Type B pancreatic cell (in vitro differentiated cells): ENCODE data around the gene HPX. TPM values are rescaled to one million over a fixed set of nuclear protein-coding genes. Genes with fewer than 3 reads are reported as not detected.
A peak's percentile ranks its signal among the peaks of the same experiment; 100 is the strongest.

Experiments used
- DNase-seq: peaks from one replicate; pipeline ENCODE4 v3.0.0; 2021; ENCODE audit warnings: mixed read lengths; ENCODE audit not compliant: unreplicated experiment; ENCODE audit errors: extremely low spot score
- H3K27ac Mint-ChIP-seq: 2 replicates; pipeline ENCODE4 v1.8.0; 2021; ENCODE audit warnings: mild to moderate bottlenecking, mixed read lengths
- H3K27me3 Mint-ChIP-seq: 2 replicates; pipeline ENCODE4 v1.8.0; 2021; ENCODE audit warnings: mixed read lengths
- H3K36me3 Mint-ChIP-seq: 2 replicates; pipeline ENCODE4 v1.8.0; 2021; ENCODE audit warnings: mixed read lengths
- H3K4me1 Mint-ChIP-seq: one replicate; pipeline ENCODE4 v1.8.0; 2021; ENCODE audit warnings: mixed read lengths; ENCODE audit not compliant: unreplicated experiment
- H3K4me3 Mint-ChIP-seq: 2 replicates; pipeline ENCODE4 v1.8.0; 2021; ENCODE audit warnings: mild to moderate bottlenecking, mixed read lengths
- H3K9me3 Mint-ChIP-seq: 2 replicates; pipeline ENCODE4 v1.8.0; 2021; ENCODE audit warnings: mixed read lengths
- CTCF ChIP-seq: fragments of 200-600 bp; sonication (generic); conservative IDR thresholded peaks from 2 replicates; pipeline ENCODE4 v1.5.0; 2021; ENCODE audit warnings: antibody characterized with exemption, mild to moderate bottlenecking
- total RNA-seq: library from RNA; stranded (reverse); gene quantifications from 2 replicates; pipeline ENCODE4 v1.2.1, GENCODE V29; 2021; ENCODE audit warnings: low replicate concordance

HPX gene
- total RNA-seq, 1 donor from 2014 or later: 1.9 TPM

GRCh38 chr11:6459099-6459450 is 18.3 kb upstream of the HPX start:
- no peak for TF ChIP-seq CTCF
- no peaks in the 10 kb centered on the region for H3K9me3 Mint-ChIP-seq
- H3K27ac Mint-ChIP-seq: peak overlapping the region; percentile 87
- DNase-seq: no peak
- no peaks in the 10 kb centered on the region for H3K4me1 Mint-ChIP-seq
- no peaks in the 10 kb centered on the region for H3K27me3 Mint-ChIP-seq
- peaks cover 27% of the 10 kb centered on the region for H3K36me3 Mint-ChIP-seq
- H3K4me3 Mint-ChIP-seq: no peak overlapping the region

GRCh38 chr11:6458352-6459098 is 17.7 kb upstream of the HPX start:
- peak overlapping the region; percentile 87 for H3K27ac Mint-ChIP-seq

GRCh38 chr11:6457581-6458320 is 17.0 kb upstream of the HPX start:
- no peaks in the 10 kb centered on the region for H3K27me3 Mint-ChIP-seq
- H3K36me3 Mint-ChIP-seq: peaks cover 20% of the 10 kb centered on the region
- H3K9me3 Mint-ChIP-seq: no peaks in the 10 kb centered on the region
- no peak for DNase-seq
- no peaks in the 10 kb centered on the region for H3K4me1 Mint-ChIP-seq
- no peak for TF ChIP-seq CTCF
- H3K4me3 Mint-ChIP-seq: no peak overlapping the region
- H3K27ac Mint-ChIP-seq: peak overlapping the region; percentile 87

More at GRCh38 chr11:6458352-6459098, 17.7 kb upstream of the HPX start:
- H3K4me3 Mint-ChIP-seq: peak overlapping the region; percentile 32
- H3K36me3 Mint-ChIP-seq: peaks cover 23% of the 10 kb centered on the region
- DNase-seq: no peak
- H3K4me1 Mint-ChIP-seq: no peaks in the 10 kb centered on the region
- no peaks in the 10 kb centered on the region for H3K9me3 Mint-ChIP-seq
- H3K27me3 Mint-ChIP-seq: no peaks in the 10 kb centered on the region
- TF ChIP-seq CTCF: no peak

GRCh38 chr11:6456361-6457073 is 15.7 kb upstream of the HPX start:
- Mint-ChIP-seq H3K36me3 (peaks cover 14% of the 10 kb centered on the region), H3K27me3 (no peaks in the 10 kb centered on the region), H3K9me3 (no peaks in the 10 kb centered on the region), H3K27ac (no peak overlapping the region), H3K4me3 (no peak overlapping the region), H3K4me1 (no peaks in the 10 kb centered on the region)
- no peak for TF ChIP-seq CTCF
- DNase-seq: no peak

GRCh38 chr11:6455070-6455469 is 14.3 kb upstream of the HPX start:
- no peaks in the 10 kb centered on the region for H3K9me3 Mint-ChIP-seq
- H3K36me3 Mint-ChIP-seq: peaks cover 10% of the 10 kb centered on the region
- H3K27ac Mint-ChIP-seq: peak overlapping the region; percentile 10
- no peak for DNase-seq
- no peaks in the 10 kb centered on the region for H3K27me3 Mint-ChIP-seq
- H3K4me1 Mint-ChIP-seq: no peaks in the 10 kb centered on the region
- TF ChIP-seq CTCF: no peak
- H3K4me3 Mint-ChIP-seq: no peak overlapping the region
